Stimulated activated CD4-positive, alpha-beta T cell treated with anti-CD3 and anti-CD28 coated beads, Interleukin-4, amount 100 ng/mL, for 1 hour (primary cell): ENCODE results near the gene TRAF1.

Experiments
- DNase-seq: peaks from one replicate; pipeline ENCODE4 v3.0.0-alpha.2; 2020

Gene TRAF1

GRCh38 chr9:120940573-120940972, 14.0 kb upstream of the TRAF1 start:
- no peak for DNase-seq

- DNase-seq, result no peak
These were observed 12.3 kb upstream of the TRAF1 start for GRCh38 chr9:120938851-120939250.

- no peak for DNase-seq
These were observed 11.0 kb upstream of the TRAF1 start for GRCh38 chr9:120937596-120937995.

- DNase-seq, result no peak
These were observed 10.5 kb upstream of the TRAF1 start for GRCh38 chr9:120937127-120937526.

- no peak for DNase-seq
These were observed 10.1 kb upstream of the TRAF1 start for GRCh38 chr9:120936764-120937122.

GRCh38 chr9:120936011-120936763, 9.6 kb upstream of the TRAF1 start:
- peak; percentile 93 for DNase-seq

- no peak for DNase-seq
These were observed 8.8 kb upstream of the TRAF1 start for GRCh38 chr9:120935383-120935857.

- DNase-seq, result no peak
These were observed 7.7 kb upstream of the TRAF1 start for GRCh38 chr9:120934281-120934680.

GRCh38 chr9:120933310-120934055, 6.9 kb upstream of the TRAF1 start:
- DNase-seq, result no peak

GRCh38 chr9:120932086-120932823, 5.7 kb upstream of the TRAF1 start:
- DNase-seq, result no peak

GRCh38 chr9:120931231-120932085, 4.9 kb upstream of the TRAF1 start:
- peak; percentile 62 for DNase-seq

GRCh38 chr9:120929229-120929791, 2.7 kb upstream of the TRAF1 start:
- DNase-seq, result no peak

GRCh38 chr9:120928483-120929228, 2.1 kb upstream of the TRAF1 start:
- peak; percentile 74 for DNase-seq

- DNase-seq, result no peak
These were observed 1.5 kb upstream of the TRAF1 start for GRCh38 chr9:120928015-120928482.

GRCh38 chr9:120927269-120928014, 846 bp upstream of the TRAF1 start:
- no peak for DNase-seq

GRCh38 chr9:120925535-120926396, 830 bp downstream of the TRAF1 start:
- DNase-seq, result peak; percentile 78

GRCh38 chr9:120924698-120925534, 1.7 kb downstream of the TRAF1 start:
- DNase-seq, result no peak

GRCh38 chr9:120923620-120924328, 2.8 kb downstream of the TRAF1 start:
- DNase-seq, result no peak
